Glomerular visceral epithelial cell (primary cell): ENCODE results near the gene ADAMTS16.

Experiments
- DNase-seq: peaks from one replicate; pipeline ENCODE4 v3.0.0-alpha.2; 2016; ENCODE audit errors: extremely low spot score

Gene ADAMTS16

DNA sequence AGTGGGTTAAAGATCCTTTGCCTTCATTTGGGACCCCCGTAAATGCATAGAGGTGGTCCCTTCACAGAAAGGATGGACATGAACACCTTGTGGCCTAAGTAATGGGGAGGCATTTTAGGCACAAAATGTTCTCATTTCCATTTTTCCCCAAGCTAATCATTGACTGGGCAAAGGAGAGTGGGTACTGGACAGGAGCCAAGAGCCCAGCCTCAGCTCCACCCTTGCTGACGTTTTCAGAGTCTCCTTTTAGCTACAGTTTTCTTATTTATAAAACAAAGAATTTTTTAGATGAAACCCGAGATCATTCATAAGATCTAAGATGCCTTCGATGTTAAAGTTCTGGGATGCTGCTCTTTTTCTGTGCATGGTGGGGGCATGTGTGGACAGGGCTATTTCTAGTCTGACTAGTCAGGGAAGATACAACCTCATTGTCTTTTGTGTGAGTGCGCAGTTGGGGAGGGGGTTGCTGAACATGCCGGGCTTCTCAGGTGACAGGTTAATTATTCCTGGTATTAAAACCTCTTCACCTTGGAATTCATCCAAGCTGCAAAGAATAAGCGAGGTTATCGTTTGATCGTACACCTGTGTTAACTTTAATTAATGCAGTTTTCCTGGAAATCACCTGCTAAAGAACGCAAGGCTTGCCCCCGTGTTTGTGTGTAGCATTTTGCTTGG is 48.4 kb downstream of the ADAMTS16 start:
- DNase-seq: peak; percentile 49

DNA sequence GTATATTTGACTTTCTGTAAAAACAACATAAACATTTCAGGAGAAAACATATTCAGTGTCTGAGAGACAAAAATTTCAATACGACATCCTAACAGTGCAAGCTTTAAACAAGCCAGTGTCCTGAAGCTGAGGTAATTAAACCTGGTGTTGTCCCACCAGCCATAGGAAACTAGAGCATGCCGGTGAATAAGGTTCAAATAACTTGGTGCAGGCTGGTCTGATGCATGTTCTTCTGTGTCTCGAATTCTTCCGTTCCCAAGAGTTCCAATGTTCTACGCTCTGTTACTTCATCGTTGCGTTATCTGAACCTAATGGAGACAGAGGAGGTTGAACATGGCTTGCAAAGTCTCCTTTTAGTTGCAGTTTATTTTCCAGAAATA is 48.9 kb downstream of the ADAMTS16 start:
- DNase-seq: no peak

DNA sequence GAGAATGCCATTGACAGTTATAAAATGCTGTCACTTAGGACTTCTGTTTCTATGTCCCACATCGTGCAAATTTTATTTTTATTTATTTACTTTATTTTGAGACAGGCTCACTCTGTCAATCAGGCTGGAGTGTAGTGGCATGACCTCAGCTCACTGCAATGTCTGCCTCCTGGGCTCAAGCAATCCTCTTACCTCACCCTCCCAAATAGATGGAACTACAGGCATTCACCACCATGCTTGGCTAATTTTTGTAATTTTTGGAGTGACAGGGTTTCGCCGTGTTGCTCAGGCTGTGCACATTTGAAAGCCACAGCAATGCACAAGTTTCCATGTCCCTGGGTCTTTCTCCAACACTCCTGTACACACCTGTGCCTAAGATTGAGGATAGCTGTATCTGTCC is 51.8 kb downstream of the ADAMTS16 start:
- DNase-seq: peak; percentile 37

DNA sequence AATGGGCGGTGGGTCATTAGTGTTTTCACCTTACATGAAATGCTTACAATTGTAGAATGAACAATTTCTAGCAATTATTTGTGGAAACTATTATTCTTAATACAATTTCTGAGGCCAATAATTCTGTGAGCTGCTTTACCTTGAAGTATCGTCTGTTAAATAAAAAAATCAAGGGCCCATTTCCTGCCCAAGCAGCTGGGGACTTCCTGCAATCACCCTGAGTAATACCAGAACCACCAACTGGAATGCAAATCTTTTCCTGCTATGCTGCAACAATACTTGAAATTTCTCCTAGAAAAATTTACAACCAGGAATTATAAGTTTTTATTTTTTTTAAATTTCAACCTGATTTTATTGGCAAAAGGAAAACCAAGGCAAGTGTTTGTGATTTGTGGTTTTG is 52.6 kb downstream of the ADAMTS16 start:
- peak; percentile 47 for DNase-seq

DNA sequence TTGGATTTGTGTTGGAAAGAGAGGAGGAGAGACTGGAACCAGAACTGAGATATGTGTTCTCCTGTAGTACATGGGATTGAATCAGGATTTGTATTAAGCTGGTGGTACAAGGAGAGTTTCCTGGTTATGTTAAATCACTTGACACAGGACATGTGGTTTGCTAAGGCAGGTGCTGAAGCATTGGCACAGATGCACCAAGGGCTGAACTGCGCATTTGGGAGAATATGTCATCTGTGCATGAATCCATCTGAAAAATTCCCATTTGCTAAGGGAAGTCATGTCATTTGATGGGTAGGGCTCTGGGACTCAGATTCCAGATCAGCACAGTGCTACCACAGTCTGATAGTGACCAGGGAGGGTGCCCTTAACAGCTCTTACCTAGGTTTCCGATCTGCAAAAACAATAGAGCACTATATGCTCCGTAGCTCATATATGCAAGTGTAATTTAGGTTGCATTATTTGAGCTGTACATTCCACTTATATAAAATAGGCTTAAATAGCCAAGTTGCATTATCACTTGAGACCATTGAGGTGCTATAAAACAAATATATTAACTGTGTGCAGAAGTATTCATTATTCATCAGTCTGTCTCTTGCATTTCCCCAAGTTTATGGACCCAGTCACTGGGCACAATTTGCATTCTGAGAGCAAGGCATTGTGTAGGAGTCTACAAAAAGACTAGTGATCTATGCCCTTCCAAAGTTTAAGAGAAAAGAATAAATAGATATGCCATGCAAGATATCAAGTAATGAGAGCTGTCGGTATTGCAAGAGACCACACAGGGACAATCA is 55.2 kb downstream of the ADAMTS16 start:
- no peak for DNase-seq

DNA sequence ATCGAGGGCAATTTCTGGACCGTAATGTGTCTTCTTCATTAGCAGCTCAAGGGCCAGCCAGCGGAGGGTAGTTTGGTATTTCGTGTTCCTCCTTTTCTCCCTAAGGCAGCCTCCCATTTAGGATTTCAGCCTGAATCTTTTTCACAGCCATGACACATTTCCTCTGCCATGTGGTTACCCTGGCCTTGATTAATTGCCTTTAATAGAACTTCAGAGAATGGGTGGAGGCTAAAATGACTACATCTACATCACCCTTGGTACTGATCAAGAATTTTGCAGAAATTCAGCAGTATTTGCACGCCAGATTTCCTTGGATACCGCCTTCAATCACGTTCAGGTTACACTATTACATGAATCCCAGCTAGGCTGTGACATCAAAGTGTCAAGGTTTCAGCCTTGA is 58.0 kb downstream of the ADAMTS16 start:
- DNase-seq: no peak

DNA sequence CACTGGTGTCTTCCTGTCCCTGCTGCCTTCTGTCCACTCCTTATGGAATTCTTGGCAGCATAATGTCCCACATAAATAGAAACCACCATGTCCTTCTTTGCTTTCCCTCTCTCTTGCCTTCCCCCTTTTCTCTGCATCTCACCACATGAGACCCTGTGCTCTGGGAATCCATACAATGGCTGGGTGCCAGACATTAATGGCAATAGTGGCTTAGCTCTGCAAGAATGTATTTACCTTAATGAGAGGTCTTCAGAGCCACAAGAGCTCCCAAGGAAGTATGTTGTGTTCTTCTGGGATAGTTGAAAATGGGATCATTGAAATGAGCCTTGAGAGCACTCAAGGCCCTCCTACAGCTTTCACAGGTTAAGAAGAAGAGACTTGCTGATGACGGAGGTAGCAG is 58.7 kb downstream of the ADAMTS16 start:
- no peak for DNase-seq

DNA sequence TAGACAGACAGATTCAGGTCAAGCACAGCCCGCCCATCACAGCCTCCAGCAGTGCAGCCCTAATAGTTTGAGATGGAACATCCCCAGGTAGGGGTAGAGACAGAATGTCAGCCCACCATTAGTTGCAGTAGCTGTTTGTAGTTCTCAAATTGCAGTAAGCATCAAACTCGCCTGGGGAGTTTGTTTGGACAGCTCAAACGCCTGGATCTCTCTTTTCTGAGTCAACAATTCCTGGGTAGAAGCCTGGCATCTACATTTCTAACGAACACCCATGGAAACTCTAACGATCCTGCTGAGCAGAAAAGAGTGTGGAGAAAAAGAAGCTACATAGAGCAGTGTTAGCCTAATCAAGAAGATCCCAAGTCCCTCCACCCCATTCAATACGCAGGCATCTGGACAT is 59.4 kb downstream of the ADAMTS16 start:
- DNase-seq: no peak

DNA sequence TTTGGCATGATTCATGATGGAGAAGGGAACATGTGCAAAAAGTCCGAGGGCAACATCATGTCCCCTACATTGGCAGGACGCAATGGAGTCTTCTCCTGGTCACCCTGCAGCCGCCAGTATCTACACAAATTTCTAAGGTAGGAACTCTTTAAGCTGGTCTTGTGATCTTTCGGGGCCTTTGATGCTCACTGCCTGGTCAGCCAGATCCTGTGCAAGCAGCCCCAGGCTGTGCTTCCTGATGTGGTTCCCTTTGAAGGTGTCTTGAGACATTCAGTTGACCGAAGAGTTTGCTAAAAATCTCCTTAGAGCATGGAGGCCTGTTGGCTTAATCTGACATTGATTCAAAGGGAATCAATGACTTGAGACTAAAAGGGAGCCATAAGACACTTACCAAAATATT is 60.0 kb downstream of the ADAMTS16 start:
- no peak for DNase-seq

DNA sequence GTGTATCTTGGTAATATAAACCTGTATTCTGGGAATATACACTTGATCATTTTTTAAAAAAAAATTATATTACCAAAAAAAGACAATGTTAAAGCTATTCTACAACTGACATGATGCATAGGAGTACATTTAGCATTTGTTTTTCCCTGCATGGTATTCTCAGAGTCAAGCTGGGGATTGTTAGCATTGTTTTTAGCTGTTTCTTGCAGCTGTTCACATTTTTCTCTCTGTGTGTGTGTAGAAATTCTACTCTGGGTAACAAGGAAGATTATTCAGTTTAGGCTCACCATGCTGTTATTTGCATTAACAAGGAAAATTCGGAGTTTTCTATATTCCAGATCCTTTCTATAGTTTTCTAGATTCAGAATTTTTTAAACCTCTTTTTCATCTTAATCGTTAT is 62.2 kb downstream of the ADAMTS16 start:
- DNase-seq: no peak

DNA sequence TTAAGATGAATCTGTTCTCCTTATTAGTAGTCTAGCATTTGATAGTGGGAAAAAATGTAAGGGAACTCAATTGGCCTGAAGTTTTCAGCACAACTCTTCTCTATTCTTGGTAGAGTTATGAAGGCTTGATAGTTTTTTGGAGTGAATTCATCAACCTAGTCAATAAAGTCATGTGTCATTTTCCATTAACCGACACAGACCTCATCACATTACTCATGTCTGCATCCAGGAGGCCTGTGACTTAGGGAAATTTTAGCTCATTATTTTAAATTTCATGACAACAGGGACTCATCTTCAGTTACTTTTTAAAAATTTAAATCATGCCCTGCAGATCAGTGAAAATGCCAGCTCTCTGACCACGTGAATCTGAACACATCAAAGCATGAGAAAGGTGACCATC is 63.3 kb downstream of the ADAMTS16 start:
- peak; percentile 32 for DNase-seq

DNA sequence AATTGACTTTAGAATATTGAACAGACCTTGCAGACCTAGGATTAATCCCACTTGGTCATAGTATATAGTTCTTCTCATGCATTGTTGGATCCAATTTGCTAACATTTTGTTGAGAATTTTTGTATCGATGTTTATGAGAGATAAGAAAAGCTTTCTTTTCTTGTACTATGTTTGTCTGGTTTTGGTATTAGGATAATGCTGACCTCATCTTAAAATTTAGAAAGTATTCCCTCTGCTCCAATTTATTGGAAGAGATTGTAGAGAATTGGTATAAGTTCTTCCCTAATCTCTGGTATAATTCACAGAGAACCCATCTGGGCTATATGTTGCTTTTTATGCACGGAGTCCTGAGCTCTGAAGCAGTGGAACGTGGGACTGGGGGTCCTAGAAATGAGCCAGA is 67.7 kb downstream of the ADAMTS16 start:
- no peak for DNase-seq

DNA sequence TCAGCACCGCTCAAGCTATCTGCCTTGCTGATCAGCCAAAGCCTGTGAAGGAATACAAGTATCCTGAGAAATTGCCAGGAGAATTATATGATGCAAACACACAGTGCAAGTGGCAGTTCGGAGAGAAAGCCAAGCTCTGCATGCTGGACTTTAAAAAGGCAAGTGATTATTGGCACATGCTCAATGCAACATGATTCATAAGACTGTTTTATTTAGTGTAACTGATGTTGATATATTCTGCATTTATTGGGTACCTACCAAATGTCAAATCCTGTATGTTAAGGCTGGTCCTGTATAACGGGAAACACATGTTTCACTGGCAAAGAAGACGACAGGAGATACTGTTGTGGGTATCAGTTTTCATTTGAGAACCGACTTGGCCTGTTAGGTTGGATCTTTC is 69.0 kb downstream of the ADAMTS16 start:
- DNase-seq: no peak

DNA sequence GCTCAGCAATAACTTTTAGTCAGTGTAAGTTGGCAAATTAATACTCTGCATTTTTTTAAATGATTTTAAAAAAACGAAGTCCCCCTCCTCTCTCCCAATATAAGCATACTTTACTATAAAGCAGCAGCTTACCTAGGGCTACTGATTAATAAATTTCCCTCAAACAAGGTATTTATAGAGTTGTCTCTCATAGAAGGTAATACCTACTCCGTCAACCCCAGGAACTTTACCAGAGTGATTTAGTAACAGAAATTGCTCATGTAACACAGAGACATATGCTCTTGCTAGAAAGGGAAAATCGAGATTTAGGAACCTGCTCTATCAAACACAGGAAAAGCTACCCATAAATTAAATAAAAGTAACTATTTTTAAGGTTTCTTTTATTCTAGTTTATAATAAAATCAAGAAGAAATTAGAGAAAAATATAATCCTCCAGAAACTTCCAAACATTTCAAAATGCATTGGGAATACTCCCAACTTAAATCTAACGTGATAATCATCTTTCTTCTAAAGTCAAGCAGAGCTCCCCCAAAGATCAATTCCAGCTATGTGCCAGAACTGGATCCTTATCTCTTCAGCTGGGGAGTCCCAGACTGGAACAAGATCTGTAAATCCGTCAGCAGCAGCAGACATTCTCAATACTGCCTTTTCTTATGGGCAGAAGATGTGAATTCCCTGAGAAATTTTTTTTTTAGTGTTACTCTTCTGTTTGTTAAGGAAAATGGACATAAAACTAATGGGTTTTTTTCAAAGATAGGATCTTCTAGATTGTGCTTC is 69.6 kb downstream of the ADAMTS16 start:
- no peak for DNase-seq

DNA sequence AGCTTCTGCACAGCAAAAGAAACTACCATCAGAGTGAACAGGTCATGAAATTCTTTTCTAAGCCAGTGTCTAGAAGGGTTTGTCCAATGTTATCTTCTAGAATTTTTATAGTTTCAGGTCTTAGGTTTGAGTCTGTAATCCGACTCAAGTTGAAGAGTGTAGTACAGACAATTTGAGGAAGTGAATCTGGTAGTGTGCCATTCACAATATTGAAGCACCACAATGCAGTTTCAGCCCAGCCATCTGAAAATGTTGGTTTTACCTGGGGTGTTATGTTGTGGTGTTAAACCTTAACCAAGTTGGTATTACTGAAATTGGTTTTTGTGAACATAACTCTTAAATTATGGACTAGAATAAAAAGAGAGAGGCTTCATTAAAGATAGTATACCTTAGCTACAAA is 77.2 kb downstream of the ADAMTS16 start:
- no peak for DNase-seq

DNA sequence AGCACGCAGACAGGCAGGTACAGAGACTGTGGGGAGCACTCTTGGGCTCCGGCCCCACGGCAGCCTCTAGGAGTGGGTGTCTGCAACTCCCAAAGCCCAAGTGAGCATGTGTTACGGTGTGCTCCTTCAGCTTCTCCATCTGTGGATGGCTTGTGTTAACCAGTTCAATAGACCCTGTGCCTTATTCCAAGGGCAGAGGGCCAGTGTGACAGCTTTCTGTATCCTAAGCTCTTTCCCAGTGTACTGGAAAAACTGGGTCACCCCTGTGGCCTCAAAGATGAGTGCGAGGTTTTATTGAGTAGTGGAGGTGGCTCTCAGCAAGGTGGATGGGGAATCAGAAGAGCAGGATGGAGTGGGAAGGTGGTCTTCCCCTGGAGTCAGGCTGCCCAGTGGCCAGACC is 78.3 kb downstream of the ADAMTS16 start:
- no peak for DNase-seq

DNA sequence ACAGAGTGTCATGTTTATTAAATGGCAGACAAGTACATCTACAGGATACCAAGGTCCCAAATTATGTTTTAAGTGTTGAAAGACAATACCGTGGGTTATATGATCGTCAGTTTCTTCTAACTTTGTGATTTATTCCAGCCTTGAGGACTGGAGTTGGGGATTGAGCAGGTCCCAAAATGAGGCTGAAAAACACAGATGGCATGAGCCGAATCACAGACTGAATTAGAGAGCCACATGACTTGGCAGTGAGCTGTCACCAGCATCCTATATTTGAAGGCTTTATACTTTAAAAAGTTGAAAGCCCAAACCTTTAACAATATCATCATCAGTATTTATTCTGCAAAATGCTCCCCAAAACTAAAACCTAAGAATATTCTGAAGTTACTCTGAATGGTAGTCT is 79.4 kb downstream of the ADAMTS16 start:
- no peak for DNase-seq

DNA sequence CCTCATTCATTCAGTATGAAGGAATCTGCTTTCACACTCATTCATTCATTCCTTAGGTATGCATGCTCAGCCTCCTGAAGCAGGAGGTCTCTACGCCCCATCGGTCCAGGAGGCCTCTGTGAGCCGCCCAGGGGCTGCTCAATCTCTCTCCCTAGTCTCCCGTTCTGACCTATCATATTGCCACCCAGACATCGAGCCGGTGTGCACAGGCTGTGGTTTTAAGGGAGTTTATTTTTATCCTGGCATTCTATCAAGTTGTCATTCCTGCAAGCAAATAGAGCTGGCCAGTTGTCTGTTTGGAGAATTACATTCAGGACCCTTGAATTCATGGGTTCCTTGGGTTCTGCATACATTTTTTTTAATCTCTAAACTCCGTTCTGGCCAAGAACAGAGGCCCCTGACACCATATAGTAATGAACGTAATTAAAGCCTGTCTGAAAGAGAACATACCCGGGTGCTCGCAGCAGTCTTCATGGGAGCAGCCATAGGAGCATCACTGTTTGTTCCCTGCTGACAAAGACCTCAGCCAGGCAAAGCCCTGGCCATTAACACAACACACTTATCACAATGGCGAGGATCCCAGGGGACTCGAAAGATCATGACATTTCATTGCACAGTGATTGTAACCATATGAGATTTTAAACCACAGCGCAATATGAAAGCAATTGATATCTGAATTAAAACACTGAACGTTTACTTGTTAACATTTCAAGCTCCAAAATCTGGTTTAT is 80.9 kb downstream of the ADAMTS16 start:
- DNase-seq: peak; percentile 12

DNA sequence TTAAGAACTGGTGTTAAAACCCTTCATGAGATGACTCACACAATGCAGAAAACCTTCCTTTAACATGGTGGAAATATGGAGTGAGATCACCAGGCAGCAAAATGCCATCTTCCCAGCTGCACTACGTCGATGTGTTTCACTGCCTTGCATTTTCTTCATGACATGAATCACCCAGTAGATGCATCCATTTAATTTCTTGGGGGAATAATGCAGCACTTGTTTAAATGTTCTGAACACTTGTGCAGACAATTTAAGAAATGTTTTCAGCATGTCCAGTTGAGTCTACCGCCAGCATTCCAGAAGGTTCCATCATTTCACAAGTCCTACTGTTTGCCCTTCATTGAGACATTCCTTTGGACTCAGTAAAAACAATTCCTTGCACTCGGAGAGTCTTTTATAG is 81.6 kb downstream of the ADAMTS16 start:
- DNase-seq: peak; percentile 11

DNA sequence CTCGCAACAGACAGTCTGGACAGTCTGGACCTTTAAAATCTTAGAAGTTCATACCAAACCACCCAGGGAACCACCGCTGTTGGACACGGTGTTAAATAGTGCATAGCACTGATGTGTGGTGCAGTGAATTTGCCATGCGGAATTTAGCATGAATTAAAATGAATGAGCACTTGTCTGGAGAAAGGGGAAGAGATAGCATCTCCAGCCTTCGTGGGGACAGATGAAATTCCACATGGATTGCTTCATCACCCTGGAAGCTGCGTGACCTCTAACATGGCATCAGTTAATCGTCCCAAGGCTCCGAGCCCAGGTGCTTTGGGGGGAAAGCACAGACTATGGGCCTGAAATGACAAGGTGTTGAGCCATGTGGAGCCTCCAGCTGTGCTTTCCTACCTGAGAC is 91.4 kb downstream of the ADAMTS16 start:
- DNase-seq: no peak

DNA sequence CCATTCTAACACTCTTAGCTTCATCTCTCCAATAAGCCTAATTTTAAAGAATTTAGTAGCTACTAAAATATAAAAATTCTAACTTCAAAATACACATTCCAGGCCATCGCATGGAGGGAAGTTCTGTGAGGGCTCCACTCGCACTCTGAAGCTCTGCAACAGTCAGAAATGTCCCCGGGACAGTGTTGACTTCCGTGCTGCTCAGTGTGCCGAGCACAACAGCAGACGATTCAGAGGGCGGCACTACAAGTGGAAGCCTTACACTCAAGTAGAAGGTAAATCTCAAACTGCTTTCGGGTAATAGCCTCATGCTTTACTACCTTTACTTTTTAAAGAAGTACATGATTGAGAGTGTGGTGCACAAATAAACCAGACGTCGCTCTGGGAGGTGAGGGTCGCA is 94.8 kb downstream of the ADAMTS16 start:
- no peak for DNase-seq

DNA sequence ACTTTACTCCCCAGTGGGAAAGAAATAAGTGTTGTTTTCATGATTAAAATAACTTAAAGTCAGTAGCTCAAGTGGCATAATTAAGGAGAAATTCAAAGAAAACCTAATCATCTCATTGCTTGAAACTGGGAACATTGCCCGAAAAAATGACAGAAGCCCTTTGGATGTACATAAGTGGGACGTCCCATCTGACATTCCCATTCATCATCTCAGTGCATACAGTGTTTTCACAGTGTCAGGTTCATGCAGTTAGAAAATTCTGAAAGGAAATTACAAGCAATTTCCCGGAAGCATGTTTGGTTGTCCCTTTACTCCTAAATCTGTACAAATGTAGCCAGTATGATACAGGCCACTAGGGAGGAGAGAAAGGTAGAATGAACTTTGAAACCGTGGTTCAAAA is 95.6 kb downstream of the ADAMTS16 start:
- DNase-seq: no peak
